Measurements from ENCODE around the gene JAK1. TPM values are rescaled to one million over a fixed set of nuclear protein-coding genes. Genes with fewer than 3 reads are reported as not detected.

The JAK1 gene
- total RNA-seq, 1 experiment from 2014 or later = not detected

Other genes starting within 250 kb of the JAK1 start
- 0.88 and 1.2 TPM in 2 replicates for gene RAVER2, start 221.5 kb downstream of the JAK1 start, total RNA-seq (2014; rRNA removed; shearing (Covaris generic); ENCODE audit: low replicate concordance)
- gene AK4, start 181.7 kb upstream of the JAK1 start, total RNA-seq (2014; rRNA removed; shearing (Covaris generic); ENCODE audit: low replicate concordance) = 14.0 and 14.7 TPM in 2 replicates